HG03280 (cell line): ENCODE results near the gene HPS3.
"Not testable (repeated sequence)": the region's sequence is repeated elsewhere in the genome, so short reads cannot be mapped to it uniquely, and the experiment has no call there.

Experiments used
- ATAC-seq: cut with Tn5 transposase; IDR thresholded peaks from one replicate; pipeline ENCODE4 v1.9.1; 2021; ENCODE audit warnings: mild to moderate bottlenecking, moderate library complexity; ENCODE audit not compliant: unreplicated experiment

HPS3 gene

GRCh38 chr3:149181182-149181581, 51.7 kb downstream of the HPS3 start:
- ATAC-seq: no peak

DNA sequence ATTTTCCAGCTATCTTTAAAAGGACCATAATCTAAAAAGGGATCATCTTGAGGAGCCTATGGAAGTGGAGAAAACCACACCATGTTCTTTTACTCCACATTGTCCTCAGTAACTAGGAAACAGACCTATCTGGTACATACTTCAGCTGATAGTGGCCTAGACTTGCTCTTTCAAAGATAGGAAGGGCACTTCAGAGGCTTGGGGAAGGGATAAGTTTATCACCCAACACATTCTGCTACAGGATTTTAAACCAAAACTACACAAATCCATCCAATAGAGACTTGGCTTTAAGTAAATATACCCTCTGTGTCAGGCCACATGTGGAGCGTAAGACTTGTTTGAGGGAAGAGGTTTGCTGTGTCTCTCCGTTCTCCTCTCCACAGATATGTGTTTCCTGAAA, 56.8 kb downstream of the HPS3 start:
- no peak for ATAC-seq

- ATAC-seq: no peak
Observed at GRCh38 chr3:149186721-149187120, 57.3 kb downstream of the HPS3 start.

- no peak for ATAC-seq
Observed at GRCh38 chr3:149188494-149188893, 59.1 kb downstream of the HPS3 start.

- no peak for ATAC-seq
Observed at GRCh38 chr3:149195221-149195620, 65.8 kb downstream of the HPS3 start.

GRCh38 chr3:149196805-149197592, 67.6 kb downstream of the HPS3 start:
- not testable (repeated sequence) for ATAC-seq

DNA sequence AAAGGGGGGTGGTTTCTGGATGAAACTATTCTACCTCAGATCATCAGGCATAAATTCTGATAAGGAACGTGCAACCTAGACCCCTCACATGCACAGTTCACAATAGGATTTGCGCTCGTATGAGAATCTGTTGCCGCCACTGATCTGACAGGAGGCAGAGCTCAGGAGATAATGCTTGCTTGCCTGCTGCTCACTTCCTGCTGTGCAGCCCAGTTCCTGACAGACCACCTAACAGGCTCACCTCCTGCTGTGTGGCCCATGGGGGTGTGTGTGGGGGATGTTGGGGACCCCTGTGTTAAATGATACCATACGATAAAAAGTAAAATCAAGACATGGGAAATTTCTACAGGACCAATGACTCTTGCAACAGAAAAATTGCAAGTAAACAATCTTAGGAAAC, 68.2 kb downstream of the HPS3 start:
- ATAC-seq: no peak

DNA sequence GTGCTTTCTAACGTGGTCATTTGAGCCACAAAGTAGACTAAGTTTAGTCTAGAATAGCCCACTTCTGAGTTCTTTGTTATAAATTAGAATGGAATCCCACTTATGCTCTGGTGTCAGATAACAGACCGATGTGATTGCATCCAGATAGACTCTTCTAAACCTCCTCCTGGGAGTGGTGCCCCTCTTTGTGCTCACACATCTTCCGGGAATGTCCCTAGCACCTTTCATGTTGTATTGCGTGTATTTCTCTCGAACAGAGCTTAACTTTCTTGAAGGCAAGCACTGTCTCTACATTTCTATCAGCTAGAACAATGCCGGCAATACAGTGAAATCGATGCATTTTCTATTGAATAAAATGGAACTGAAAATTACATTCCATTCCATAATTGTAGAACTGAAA, 69.2 kb downstream of the HPS3 start:
- ATAC-seq: no peak

DNA sequence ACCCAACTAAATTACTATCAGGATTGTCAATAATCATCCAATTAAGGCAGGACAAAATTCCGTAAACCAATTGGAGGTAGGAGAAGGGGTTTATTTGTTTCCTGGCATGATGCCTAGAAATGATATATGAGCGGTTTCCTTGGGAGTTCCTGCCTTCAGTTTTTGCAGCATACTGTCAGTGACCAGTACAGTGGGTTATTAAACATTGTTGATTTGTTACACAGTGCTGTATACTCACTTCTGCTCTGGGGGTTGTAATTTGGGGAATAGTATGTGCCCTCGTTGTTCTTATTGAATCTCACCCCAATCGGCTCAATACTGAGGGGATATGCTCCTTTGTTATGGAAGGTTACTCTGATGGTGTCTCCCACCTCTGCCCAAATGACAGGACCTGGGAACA, 70.0 kb downstream of the HPS3 start:
- no peak for ATAC-seq

DNA sequence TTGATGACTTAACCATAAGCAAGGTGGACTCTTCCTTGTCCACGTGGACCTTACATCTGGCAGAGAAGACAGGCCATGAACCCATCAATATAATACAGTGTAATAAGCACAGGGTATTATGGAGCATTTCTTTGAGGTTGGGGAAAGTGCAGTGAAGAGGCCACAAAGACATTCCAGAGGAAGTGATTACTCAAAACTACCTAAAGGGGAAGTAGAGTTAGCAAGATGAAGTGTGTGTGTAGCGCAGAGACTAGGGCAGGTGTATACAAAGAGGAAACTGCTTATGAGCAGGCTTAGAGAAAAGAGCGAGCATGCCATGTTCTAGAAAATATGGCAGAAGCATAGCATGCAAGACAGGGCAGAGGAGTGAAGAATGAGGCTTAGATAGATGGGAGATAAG, 74.3 kb downstream of the HPS3 start:
- ATAC-seq: peak; percentile 84

GRCh38 chr3:149204390-149204991, 75.1 kb downstream of the HPS3 start:
- ATAC-seq: no peak

GRCh38 chr3:149207475-149207874, 78.0 kb downstream of the HPS3 start:
- ATAC-seq: no peak

DNA sequence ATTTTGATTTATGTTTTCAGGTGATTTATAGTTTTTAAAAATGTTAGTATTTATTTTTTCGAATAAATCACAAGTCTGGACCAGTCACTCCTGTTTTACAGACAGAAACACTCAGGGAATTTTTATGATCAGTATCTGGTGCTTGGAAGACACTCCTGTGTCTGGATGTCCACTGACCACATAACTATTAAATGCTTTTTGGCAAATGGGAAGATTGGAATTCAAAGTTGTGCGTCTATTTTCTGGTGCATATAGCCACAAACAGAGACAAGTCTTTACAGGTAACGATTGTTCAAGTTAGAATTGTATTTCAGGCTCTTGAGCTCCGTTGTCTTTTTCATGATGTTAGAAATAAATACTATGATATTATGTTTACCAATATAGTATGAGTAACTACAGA, 80.0 kb downstream of the HPS3 start:
- ATAC-seq: no peak

DNA sequence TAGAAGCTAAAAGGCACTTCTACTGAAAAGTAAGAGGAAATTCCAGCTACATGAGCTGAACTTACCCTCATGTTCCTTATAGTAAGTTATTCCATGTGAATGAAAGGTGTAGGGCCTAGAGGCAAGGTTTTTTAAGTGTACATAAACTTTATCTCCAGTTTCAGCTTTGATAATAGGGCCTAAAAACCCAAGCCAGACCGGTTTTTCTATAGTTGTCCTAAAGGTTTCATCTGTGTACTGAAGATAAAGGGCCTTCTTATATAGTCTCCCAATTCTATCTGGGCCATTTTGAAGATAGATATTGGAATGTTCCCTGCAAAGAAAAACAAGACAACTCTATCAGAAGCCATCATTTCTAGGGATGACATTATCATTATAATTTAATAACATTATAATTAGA, 82.9 kb downstream of the HPS3 start:
- ATAC-seq: no peak

- no peak for ATAC-seq
Observed at GRCh38 chr3:149214702-149215101, 85.3 kb downstream of the HPS3 start.

DNA sequence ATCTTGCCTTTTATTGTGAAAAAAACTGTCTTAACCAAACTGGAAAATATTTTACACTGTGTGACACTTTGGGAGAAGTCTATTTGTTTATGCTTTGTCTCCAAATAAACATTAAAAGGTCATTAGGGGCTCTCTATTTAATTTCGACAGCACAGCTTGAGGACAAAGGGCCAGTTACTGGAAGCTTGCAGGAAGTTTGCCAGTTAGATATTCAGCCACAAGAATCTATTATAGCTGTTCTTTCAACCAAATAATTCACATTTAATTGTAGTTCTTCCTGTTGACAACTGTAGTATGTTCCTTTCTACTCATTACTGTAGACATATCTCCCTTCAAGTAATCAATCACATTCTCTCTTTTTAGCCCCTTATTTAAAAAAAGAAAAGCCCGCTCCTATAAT, 86.1 kb downstream of the HPS3 start:
- no peak for ATAC-seq

DNA sequence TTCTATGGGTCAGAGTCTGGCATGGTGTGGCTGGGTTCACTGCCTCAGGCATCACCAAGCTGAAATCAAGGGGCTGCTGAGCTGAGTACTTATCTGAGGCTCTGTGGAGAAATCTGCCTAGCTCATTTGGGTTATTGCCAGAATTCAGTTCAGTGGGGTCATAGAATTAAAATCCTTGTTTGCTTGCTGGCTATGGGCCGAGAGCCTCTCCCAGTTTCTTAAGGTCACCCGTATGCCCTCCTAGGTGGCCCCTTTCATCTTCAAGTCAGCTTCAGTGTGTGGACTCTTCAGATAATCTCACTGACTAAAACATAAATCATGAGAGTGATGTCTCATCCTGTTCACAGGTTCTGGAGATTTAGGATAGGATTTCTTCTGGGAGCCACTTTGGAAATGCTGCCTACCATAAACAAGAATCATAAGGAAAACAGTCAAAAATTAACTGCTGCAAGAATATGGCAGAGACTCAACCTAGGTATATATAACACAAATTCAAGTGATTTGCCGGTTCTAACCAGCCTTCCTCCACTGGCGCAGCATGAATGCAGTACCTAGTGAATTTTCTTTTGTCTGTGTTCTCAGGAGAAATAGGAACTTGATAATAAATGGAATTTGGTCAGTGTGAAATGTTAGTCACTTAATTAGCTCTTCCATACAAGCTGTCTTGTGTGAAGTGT, 86.9 kb downstream of the HPS3 start:
- ATAC-seq: no peak

DNA sequence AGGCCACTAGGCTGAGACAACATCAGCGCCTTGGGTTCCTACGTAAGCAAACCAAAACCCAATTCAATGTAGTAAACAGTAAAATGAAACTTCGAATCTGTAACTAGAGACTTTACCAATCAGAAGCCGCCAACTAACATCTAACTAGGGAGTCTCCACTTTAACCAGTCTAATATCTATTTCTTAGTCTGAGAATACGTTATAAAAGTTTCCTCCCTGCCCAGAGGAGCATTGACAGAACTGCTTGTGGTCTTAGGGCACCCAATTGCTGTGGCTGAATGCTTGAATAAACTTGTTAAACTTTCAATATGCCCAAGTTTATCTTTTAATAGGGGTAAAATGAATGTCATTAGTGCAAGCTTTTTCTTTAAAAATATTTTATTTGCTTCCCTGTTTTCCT, 87.9 kb downstream of the HPS3 start:
- no peak for ATAC-seq

GRCh38 chr3:149219380-149220121, 90.1 kb downstream of the HPS3 start:
- not testable (repeated sequence) for ATAC-seq

DNA sequence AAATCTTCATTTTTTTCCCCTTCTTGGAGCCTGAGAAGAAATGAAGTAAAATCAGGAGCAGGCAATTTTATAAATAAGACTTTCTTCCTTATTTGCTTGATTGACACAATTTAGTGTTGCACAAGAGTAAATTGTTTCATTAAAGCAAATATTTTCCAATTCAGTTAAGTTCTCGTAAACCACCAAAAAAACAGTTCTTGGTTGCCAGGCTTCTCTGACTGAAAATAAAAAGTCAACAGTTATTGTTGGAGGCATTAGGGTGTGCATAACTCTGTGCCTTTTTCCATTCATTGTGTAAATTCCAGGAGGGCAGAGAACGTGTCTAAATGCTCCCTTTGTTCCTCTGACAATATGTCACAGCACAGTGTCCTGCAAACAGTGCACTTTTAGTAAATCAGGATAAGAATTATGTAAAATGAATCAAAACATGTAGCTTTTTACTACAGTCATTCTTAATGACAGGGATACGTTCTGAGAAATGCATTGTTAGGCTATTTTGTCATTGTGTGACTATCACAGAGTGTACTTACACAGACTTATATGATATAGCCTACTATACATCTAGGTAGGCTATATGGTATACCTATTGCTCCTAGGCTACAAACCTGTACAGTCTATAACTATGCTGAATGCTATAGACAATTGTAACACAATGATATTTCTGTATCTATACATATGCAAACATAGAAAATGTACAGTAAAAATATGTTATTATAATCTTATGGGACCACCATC, 92.5 kb downstream of the HPS3 start, which contains the start of gene CP:
Gene CP (minus strand): TSS at position 47 of the 735 bp plus-strand sequence. CDS start 37 bp downstream, at position 10.
- ATAC-seq: no peak
